ENCODE data around the gene WASL. TPM values are rescaled to one million over a fixed set of nuclear protein-coding genes. Genes with fewer than 3 reads are reported as not detected.
A peak's percentile ranks its signal among the peaks of the same experiment; 100 is the strongest.
"Not testable (repeated sequence)": the region's sequence is repeated elsewhere in the genome, so short reads cannot be mapped to it uniquely, and the experiment has no call there.

WASL gene
- total RNA-seq, 1 donor from 2014 or later = 38.2 TPM

GRCh38 chr7:123787220-123788007 is 38.6 kb upstream of the WASL start:
- Mint-ChIP-seq H3K4me3 (ENCODE audit: low read depth) (no peak overlapping the region), H3K36me3 (ENCODE audit: insufficient read depth) (no peaks in the 10 kb centered on the region), H3K9me3 (ENCODE audit: low read depth) (no peaks in the 10 kb centered on the region), H3K27me3 (no peaks in the 10 kb centered on the region), H3K27ac (no peak overlapping the region), H3K4me1 (ENCODE audit: low read depth) (peaks cover 8% of the 10 kb centered on the region)
- no peak for DNase-seq (ENCODE audit: low spot score, unreplicated experiment)
- no peak for TF ChIP-seq CTCF (IDR thresholded peaks at IDR 0.05; ENCODE audit: unreplicated experiment)

DNA sequence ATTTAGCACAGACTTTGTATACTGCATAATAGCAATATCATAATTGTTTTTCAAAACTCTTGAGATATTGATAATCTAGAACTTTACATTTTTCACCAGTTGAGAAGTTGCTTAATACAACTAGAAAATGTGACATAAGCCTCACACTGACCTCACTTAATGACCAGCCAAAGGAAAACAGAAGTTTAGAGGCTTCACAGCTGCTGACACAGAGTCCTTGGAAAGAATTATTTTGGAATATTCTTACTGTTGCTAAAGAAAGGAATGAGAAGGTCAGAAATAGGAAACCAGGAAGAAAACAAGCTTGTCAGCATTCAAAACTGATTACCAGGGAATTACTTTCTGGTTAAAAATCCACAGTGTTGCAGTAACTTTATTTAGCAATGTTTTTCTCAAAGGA is 35.5 kb upstream of the WASL start:
- Mint-ChIP-seq H3K4me3 (ENCODE audit: low read depth) (no peak overlapping the region), H3K4me1 (ENCODE audit: low read depth) (peaks cover 19% of the 10 kb centered on the region), H3K27me3 (no peaks in the 10 kb centered on the region), H3K36me3 (ENCODE audit: insufficient read depth) (no peaks in the 10 kb centered on the region), H3K9me3 (ENCODE audit: low read depth) (no peaks in the 10 kb centered on the region), H3K27ac (peak overlapping the region; percentile 52)
- DNase-seq (ENCODE audit: low spot score, unreplicated experiment) = no peak
- TF ChIP-seq CTCF (IDR thresholded peaks at IDR 0.05; ENCODE audit: unreplicated experiment) = no peak

GRCh38 chr7:123783820-123784219 is 35.0 kb upstream of the WASL start:
- Mint-ChIP-seq H3K27ac (no peak overlapping the region), H3K36me3 (ENCODE audit: insufficient read depth) (no peaks in the 10 kb centered on the region), H3K4me1 (ENCODE audit: low read depth) (peaks cover 19% of the 10 kb centered on the region), H3K27me3 (no peaks in the 10 kb centered on the region), H3K4me3 (ENCODE audit: low read depth) (no peak overlapping the region), H3K9me3 (ENCODE audit: low read depth) (no peaks in the 10 kb centered on the region)
- DNase-seq (ENCODE audit: low spot score, unreplicated experiment) = no peak
- TF ChIP-seq CTCF (IDR thresholded peaks at IDR 0.05; ENCODE audit: unreplicated experiment) = no peak

DNA sequence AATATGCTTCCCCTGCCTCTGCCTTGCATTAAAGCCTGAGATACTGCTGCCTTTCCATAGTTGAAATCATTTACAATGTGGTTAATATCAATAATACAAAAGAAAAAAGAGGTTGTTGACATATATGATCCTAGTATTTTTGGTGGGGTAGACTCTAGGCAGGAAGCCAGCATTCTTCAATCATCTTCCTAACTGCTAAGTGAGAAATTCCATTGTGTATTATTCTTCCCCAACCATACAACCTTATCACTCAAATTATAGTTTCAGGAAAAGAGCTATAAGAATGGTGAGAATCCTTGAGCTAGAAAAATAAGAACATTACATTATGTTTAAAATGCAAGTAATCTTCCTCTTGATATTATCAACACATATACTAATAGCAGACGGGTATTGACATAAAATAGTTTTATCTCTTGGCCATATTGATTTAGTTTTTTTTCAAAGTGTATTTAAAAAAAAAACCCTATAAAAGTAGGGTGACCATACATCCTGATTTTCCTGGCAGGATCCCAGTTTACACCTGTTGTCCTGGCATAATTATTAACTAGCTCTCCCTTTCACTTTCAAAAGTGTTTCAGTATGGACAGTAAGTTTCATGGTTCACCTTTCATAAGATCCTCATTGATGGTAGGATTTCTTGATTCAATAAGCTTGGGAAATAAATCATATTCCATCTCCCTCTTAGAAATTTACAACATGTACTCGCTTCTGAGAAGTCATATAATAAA is 33.4 kb upstream of the WASL start:
- no peak for TF ChIP-seq CTCF (IDR thresholded peaks at IDR 0.05; ENCODE audit: unreplicated experiment)

DNA sequence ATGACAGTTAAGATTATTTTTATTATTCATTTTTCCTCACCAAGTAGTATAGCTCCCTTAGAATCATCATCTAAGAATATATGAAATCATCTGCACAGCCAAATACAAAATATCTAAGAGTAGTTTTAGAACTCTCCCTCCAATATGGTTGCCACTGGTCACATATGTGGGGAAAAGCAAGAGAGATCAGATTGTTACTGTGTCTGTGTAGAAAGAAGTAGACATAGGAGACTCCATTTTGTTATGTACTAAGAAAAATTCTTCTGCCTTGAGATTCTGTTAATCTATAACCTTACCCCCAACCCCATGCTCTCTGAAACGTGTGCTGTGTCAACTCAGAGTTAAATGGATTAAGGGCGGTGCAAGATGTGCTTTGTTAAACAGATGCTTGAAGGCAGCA is 31.7 kb upstream of the WASL start:
- H3K36me3 Mint-ChIP-seq (ENCODE audit: insufficient read depth); DNase-seq (ENCODE audit: low spot score, unreplicated experiment); H3K4me3 Mint-ChIP-seq (ENCODE audit: low read depth); H3K9me3 Mint-ChIP-seq (ENCODE audit: low read depth); H3K27me3 Mint-ChIP-seq: not testable (repeated sequence)
- peaks cover 19% of the 10 kb centered on the region for H3K4me1 Mint-ChIP-seq (ENCODE audit: low read depth)
- peak overlapping the region; percentile 53 for H3K27ac Mint-ChIP-seq

More for the DNA sequence above, 33.4 kb upstream of the WASL start:
- Mint-ChIP-seq H3K27me3 (no peaks in the 10 kb centered on the region), H3K36me3 (ENCODE audit: insufficient read depth) (no peaks in the 10 kb centered on the region), H3K27ac (no peak overlapping the region), H3K4me3 (ENCODE audit: low read depth) (no peak overlapping the region), H3K9me3 (ENCODE audit: low read depth) (no peaks in the 10 kb centered on the region), H3K4me1 (ENCODE audit: low read depth) (peaks cover 19% of the 10 kb centered on the region)
- DNase-seq (ENCODE audit: low spot score, unreplicated experiment) = no peak

Data from progenitor cell of endocrine pancreas (in vitro differentiated cells).